SKM-1 treated with dmso at 0.1 percent for 144 hours (cell line): Measurements from ENCODE around the gene ASB7.

Source experiments
- DNase-seq: peaks from one replicate; lab custom pipeline; 2025; ENCODE audit not compliant: unreplicated experiment; lab: John Stamatoyannopoulos, UW

ASB7 gene

DNA sequence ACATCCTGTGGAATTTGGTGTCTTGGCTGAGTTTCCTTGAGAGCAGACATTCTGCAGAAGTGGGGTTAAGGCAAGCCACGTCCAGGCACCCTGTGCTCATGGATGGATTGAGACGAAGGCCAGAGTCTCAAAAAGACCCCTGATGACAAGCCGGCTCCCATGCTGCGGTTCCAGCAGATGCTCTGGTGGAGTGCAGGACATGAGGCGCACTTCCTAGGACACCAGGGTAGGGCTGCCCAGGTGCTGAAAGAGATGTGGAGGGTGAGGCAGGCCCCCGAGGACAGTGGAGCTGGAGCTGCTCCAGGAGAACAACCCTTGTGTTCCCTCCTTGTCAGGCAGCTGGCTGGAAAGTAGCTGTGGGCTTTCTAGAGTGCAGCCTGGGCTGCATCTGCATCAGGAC lies 81.0 kb downstream of the ASB7 start:
- DNase-seq: no peak

DNA sequence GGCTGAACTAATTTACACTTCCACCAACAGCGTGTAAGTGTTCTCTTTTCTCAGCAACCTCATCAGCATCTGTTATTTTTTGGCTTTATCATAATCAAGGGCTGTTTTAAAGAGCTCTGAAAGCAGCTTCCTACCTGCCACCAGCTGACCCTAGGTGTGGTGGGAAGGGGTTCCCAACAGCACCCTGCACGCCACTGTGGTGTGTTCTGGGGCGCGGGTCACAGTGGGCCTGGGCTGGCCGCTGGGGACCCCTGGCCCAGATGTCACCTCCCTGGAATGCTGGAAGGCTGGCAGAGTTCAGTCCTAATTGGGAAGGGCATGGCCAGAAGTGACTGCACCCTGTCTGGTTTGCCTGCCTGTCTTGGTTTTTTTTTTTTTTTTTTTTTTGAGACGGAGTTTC lies 82.2 kb downstream of the ASB7 start:
- no peak for DNase-seq

DNA sequence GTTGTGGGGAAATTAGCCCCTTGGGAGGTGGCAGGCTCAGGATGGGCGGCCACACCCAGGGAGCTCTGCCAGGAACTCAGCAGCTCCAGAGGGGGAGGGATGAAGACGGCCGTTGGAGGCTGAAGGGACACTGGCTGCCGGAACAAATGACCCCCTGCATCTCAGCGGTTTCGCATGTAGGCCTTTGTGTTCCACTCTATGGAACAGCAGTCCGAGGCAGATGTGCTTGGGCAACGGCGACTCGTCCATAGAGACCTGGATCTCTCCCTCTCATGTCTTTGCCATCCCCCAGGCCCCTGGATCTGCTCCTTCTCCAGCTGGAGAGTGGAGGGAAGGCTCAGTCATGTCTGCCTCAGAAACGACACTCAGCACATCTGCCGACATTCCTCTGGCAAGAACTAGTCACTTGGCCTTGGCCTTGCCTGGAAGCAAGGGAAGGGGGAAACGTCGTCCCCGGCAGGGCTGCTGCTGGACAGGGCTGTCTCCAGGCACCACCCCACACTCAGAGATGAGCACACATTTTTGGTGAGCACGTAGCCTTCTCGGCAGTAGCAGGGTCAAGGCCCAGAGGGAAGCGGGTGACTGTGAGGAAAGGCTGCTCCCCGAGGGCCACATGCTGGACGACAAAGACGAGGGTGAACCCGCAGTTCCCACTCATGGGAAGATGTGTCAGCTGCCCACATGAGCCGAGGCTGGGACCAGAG lies 83.8 kb downstream of the ASB7 start:
- DNase-seq: no peak

DNA sequence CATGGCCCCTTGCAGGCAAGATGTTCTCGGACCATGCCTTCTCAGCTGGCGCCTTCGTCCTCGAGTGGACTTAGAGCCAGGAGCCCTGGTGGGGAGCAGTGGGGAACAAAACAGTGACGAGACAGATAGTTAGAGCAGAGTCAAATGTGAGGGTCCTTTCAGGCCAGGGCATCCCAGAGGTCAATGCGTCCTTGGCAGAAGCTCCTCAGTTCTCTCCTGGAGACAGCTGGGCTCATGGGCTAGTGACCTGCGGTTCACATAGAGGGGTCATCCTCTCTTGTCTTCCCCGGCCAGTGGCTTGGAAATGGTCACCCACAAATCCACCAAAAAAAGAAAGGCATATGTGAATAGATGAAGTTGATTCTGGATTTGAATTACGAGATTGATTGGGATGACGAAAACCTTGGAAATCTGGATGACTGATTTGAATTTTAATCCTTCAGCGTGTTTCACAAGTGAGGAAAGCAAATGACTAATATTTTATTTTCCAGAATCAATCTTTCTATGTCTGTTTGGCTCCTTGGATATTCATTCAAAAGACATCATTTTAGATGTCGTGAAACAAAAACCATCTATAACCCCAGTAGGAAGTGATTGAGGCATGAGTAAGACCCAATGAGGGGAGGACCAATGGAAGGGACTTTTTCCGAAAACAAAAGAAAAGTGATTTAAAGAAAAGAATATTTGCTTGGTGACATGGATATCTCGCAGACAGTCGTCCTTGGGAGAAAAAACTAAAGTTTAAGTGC lies 84.5 kb downstream of the ASB7 start:
- no peak for DNase-seq

DNA sequence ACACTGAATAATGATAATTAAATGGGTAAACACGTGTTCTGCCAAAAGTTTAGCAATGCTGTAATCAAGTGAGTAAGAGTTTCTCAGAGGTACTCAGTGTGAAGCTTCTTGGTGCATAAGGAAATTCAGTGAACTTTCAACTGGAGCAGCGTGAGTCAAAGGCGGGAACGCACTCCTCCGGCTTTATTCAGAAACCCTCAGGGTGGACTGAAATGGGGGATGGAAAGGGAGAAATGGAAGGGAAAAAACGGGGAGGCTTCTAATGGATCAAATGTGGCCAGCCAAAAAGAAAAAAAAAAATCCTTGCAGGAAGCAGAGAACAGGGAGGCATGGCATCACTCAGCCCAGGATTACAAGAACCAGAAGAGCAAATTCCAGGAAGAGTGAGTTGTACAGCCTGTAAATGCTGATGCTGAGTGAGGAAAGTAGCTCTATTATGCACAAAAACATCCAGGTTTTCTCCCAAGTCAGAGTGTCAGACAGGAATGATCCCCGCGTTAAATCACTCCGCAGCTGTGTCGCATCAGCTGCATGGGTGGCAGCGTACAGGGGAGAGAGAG lies 85.3 kb downstream of the ASB7 start:
- no peak for DNase-seq

DNA sequence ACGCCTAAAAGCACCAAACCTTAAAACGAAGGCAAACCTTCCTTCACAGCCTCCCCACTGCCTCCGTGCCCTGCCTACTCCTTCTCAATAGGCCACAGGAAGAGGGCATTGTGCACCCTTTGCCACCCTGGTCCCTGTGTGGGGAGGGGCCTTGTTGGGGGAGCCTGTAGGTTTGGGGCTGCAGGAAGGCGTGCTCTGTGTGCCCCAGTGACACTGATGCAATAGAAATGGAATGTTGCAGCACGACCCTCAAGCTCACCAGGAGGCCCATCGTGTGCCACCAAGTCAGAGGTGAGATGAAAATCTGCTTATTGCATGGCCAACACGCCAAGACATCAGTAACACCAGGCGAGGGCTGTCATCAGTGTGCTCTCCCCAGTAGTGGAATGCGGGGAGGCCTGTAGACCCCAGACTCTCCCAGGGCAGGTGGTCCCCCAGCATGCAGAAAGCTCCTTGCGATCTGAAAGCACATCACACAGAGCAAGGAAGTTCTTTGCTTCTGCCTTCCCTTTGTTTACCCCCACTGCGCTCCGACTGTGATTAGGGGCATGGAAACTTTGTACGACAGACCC lies 86.2 kb downstream of the ASB7 start:
- no peak for DNase-seq

DNA sequence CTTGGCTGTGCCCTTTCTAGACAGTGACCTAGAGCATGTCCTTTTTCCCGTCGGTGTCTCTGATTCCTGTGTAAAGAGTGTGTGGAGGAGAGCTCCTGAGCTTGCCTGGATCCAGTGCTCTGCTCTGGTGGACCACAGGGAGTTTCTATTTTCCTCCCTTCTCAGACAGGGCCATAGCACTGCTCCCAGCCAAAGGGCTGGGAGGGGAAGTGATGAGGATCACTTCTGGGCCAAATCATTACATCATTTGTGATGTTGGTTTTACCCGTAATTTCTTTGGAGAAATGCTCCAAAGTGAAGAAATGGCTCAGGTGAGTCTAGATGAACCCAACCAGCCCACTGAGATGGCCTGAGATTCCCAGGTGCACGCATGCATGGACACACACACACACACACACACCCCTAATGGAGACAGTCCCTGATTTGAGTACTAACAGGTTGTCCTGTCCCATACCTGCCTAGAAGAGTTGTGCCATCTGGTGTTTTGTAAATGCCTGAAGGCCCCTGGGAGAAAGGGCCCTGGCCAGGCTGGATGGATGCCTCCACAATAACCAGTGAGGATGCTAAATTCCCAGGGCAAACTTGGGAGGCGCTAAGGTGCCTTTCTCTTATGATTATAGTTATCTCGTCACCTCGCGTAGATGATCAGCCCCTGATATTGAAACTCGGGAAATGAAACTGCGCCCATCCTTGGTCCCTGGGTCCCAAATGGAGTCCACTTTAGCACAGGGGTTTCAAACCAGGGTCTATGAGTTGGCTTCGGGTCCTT lies 86.9 kb downstream of the ASB7 start:
- no peak for DNase-seq

DNA sequence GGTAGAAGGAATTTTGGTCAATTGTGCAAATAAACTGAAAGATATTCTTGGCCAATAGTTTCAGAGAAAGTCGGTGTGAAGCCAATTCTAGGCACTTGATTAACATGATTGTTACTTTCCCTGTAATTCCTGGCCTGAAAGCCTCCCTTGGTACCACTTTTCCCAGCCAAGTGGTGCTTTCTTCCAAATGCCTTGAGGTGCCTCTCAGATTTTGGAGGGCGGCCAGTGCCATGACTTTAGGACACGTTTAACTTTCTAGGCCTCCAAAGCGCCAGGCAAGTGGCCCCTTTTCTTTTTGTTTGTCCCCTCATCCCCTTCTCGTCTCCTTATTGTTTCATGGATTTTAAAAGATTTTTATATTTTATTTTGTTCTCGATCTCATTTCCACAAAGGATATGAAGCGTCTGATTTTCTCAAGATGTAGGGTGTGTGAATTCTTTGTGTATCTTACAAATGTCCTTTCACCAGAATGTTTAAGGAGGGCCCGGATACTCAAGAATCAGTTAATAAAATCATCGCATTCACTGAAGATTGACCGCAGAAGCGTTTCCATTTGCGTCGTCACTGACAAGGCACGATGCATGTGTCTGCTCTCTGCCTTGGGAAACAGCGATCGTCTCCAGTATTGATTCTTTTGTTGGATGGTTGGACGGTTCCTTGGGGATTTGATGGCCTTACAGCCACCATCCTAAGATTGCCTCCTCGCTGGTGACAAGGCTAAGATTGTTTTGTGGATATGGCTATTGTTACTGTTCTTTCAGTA lies 87.8 kb downstream of the ASB7 start:
- DNase-seq: no peak

DNA sequence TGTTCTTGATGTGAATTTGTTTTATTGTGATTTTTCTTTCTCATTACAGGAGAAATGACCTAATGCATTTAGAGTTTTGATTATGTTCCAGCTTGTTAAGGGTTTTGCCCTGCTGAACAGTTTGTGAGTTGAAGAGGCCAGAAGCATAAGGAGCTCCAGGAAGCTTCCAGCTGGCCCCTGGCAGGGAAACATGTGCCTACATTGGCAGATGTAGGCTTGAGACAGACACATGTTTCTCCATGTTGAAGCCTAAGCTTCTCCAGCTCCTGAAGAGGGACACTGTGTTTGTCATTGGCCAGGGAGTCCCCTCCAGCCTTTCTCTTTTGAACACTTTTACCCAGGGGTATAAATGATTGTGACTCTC lies 88.4 kb downstream of the ASB7 start:
- DNase-seq: no peak

DNA sequence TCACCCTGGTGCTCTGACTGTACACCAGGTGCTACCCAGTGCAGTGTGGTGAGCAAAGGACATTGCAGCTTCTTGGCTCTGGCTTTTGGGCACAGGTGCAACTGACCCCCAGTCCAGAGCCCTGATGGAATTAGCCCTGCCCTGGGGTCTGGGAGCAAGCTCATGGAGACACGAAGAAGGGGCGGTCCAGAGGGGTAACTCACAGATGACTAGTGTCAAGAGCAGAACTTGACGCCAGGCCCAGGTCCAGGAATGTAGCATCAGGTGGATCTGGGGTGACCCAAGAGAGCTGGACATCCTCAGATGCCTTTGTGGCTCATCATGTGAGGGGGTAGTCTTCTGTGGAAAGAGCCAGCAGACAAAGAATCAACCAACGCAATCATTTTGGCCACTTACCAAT lies 88.9 kb downstream of the ASB7 start:
- DNase-seq: no peak

DNA sequence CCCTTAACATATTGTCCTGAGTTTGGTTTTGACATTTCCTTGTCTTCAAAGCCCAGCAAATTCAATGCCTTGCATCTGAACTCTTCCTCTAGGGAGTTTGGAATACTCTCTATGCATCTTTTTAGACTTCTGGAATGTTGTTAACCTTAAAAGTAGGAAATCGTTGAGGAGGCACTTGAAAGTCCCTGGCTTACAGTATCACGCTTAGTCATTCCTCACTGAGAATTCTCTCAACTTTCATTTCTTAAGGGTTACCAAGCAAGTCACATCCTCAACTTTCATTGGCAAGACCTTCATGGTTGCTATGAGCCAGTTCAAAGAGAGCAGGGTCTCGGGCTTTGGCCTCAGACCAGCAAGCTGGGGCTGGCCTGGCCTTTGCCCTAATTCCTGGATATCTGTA lies 89.9 kb downstream of the ASB7 start:
- no peak for DNase-seq

DNA sequence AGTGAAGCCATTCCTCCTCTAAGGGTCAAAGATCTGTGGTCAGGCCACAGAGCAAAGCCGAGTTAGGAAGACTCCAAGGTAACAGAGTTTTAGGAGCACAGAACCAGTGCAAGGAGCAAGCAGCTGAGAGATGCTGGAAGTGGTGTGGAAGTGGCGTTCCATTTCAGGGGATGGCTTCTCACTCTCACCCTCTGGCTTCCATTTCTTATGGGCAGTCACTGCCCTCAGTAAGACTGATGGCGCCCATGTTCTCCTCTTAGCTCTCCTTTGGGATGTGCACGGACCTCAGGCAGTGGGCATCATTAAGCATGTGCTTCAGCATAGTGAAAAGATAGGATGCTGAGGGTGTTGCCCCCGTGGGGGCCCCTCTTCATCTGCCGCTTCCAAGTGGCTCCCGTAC lies 90.3 kb downstream of the ASB7 start:
- DNase-seq: no peak

DNA sequence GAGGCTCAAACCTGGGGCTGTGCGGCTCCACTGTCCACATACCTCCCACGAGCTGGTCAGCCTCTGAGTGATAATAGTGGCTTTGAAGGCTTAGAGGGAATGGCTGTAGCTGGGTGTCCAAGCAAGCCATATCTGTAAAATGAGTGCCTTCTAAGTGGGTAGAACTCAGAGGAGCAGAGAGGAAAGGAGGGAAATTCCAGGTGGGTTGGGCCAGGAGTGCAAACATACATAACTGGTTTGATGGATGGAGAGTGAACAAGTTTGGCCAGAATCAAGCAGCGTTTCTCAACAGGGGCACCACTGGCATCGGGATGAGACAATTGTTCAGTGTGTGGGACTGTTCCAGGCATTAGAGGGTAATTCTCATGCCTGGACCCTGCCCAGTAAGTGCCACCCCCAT lies 91.1 kb downstream of the ASB7 start:
- DNase-seq: no peak

DNA sequence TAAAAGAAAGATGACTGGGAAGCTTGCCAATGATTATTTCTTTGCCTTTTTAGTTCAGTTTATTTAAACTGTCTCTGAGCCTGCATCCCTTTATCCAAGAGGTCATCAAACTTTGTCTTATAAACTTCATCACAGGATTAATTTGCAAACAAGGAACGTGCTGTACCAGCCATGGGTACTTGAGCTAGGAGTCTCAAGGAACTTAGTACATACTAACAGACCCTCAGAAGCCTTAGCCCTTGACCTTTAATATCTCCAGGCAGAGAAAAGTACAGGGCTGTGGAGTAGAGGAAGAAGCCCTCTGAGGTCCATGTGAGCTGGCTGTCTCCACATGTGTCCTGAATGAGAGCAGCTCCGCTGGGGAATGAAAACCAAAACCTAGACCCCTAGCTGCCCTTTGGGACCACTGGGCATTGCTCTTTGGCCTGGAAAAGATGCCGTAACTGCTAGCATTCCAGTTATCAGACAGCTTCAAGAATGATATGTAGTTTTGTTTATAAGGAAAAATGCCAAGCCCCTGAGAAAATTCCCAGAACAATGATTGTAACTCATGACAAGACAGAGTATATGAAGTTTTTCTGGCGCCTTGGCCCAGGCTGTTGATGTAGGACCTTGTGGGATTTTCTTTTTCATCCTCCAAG lies 92.1 kb downstream of the ASB7 start:
- DNase-seq: no peak

DNA sequence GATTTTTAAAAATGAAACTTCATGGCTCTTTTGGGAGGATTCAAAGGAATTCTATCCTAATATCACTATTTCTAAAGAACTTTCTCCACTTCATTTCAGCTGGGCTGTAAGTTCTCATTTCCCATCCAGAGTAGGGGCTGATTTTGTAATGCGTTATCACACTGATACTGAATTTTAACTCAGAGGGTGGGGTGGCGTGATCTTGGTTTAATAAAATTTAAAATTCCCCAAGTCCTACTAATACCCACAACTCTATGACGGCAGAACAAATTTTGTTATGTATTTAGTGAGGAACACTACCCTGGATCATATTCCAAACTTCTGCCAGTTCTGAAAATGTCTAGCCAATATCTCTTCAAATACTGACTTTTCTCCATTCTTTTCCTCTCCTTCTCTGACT lies 92.7 kb downstream of the ASB7 start:
- no peak for DNase-seq

DNA sequence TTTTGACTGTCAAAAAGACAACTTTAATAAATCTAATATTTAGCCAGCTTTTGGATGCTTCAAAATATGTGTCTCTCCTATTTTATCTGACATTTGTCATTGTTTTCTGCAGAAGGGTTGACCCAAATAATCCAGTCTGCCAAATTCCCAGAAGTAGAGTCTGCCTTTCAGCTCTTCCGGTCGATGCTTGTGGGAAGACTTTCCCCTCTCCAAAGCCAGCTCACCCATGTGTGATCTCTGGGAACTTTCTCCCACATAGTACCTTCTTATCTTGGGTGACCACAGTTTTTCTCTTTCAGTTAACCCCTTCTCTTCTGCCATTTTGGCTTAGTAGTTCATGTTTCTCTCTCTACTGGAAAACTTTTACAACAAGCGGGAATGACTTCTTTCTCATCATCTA lies 94.1 kb downstream of the ASB7 start:
- no peak for DNase-seq
